GM19351 (cell line): ENCODE results near the gene METTL8.
"Not testable (repeated sequence)": the region's sequence is repeated elsewhere in the genome, so short reads cannot be mapped to it uniquely, and the experiment has no call there.

Experiments used
- ATAC-seq: cut with Tn5 transposase; IDR thresholded peaks from one replicate; pipeline ENCODE4 v1.9.1; 2021; ENCODE audit warnings: mild to moderate bottlenecking, moderate library complexity; ENCODE audit not compliant: unreplicated experiment

Gene METTL8

GRCh38 chr2:171430516-171431410, 3.0 kb downstream of the METTL8 start:
- no peak for ATAC-seq

GRCh38 chr2:171422710-171423495, 10.9 kb downstream of the METTL8 start:
- ATAC-seq = not testable (repeated sequence)

GRCh38 chr2:171420728-171421563, 12.8 kb downstream of the METTL8 start:
- ATAC-seq = no peak

GRCh38 chr2:171419333-171419732, 14.5 kb downstream of the METTL8 start:
- no peak for ATAC-seq

- peak; percentile 89 for ATAC-seq
Observed at GRCh38 chr2:171416009-171416926, 17.5 kb downstream of the METTL8 start.

- ATAC-seq = not testable (repeated sequence)
Observed at GRCh38 chr2:171414645-171415044, 19.1 kb downstream of the METTL8 start.

GRCh38 chr2:171412571-171413175, 21.1 kb downstream of the METTL8 start:
- no peak for ATAC-seq

GRCh38 chr2:171411791-171412483, 21.9 kb downstream of the METTL8 start:
- ATAC-seq = no peak

GRCh38 chr2:171411214-171411613, 22.6 kb downstream of the METTL8 start:
- no peak for ATAC-seq

- ATAC-seq = no peak
Observed at GRCh38 chr2:171410624-171411023, 23.2 kb downstream of the METTL8 start.

GRCh38 chr2:171410101-171410500, 23.7 kb downstream of the METTL8 start:
- ATAC-seq = no peak

GRCh38 chr2:171409436-171409971, 24.3 kb downstream of the METTL8 start:
- ATAC-seq = no peak

- no peak for ATAC-seq
Observed at GRCh38 chr2:171407676-171408044, 26.1 kb downstream of the METTL8 start.

- ATAC-seq = peak; percentile 73
Observed at GRCh38 chr2:171407030-171407675, 26.6 kb downstream of the METTL8 start.

GRCh38 chr2:171406044-171406443, 27.7 kb downstream of the METTL8 start:
- peak; percentile 62 for ATAC-seq

GRCh38 chr2:171405546-171405945, 28.2 kb downstream of the METTL8 start:
- ATAC-seq = no peak

- ATAC-seq = no peak
Observed at GRCh38 chr2:171404719-171405118, 29.1 kb downstream of the METTL8 start.

- ATAC-seq = no peak
Observed at GRCh38 chr2:171404261-171404660, 29.5 kb downstream of the METTL8 start.
